GM12878 (cell line): ENCODE data around the gene GP2. TPM values are rescaled to one million over a fixed set of nuclear protein-coding genes. Genes with fewer than 3 reads are reported as not detected.

Experiments
- ATAC-seq: fragments of 200-7000 bp; cut with Tn5 transposase; 3 replicates; pipeline ENCODE4 v1.9.1; 2020; ENCODE audit warnings: mild to moderate bottlenecking, moderate library complexity
- BruUV-seq: library from RNA; stranded (reverse); fragments of 400-500 nt; replicated peaks from 2 replicates; lab custom pipeline; 2021; lab: Mats Ljungman, UMichigan
- CTCF ChIA-PET: fragments of 300-600 bp; sonication (Branson Sonifier 250); formaldehyde crosslinking; extraction: SDS; loops from one replicate; lab custom pipeline; 2021; ENCODE audit warnings: inconsistent platforms; lab: Yijun Ruan, JAX
- POLR2A ChIA-PET: fragments of 350-600 bp; formaldehyde crosslinking; extraction: SDS; loops from one replicate; lab custom pipeline; 2021; ENCODE audit warnings: inconsistent platforms; lab: Charles Lee
- RAD21 ChIA-PET: fragments of 300-600 bp; sonication (Branson Sonifier 250); formaldehyde crosslinking; loops from one replicate; lab custom pipeline; 2023; ENCODE audit warnings: antibody characterized with exemption; ENCODE audit not compliant: unreplicated experiment; lab: Charles Lee
- SMC1A ChIA-PET: fragments of 300-600 bp; sonication (Branson Sonifier 250); formaldehyde crosslinking; loops from one replicate; lab custom pipeline; 2023; ENCODE audit not compliant: unreplicated experiment, uncharacterized antibody; lab: Charles Lee
- DNase-seq: peaks from one replicate; pipeline ENCODE4 v3.0.0-alpha.2; 2011; ENCODE audit warnings: low read depth, low spot score
- FAIRE-seq: peaks from 3 replicates; lab custom pipeline; 2011; peaks lifted over from hg19 to GRCh38; lab: Jason Lieb, UNC
- H2AFZ ChIP-seq: 2 replicates; pipeline ENCODE4 v1.6.0; 2011; ENCODE audit warnings: low read depth, low read length, control low read depth; ENCODE audit not compliant: control insufficient read depth
- H3K27ac ChIP-seq: 2 replicates; pipeline ENCODE4 v1.5.1; 2011; ENCODE audit warnings: control low read depth; ENCODE audit not compliant: control insufficient read depth, insufficient read depth
- H3K27me3 ChIP-seq, 2 experiments: replicated peaks in 1 of 2; 2 replicates each; pipeline versions ENCODE4 v1.6.0 to v1.6.1; 2011; ENCODE audit warnings: low read length in 1 of 2; ENCODE audit not compliant: control insufficient read depth in 2 of 2, insufficient read depth in 2 of 2
- H3K36me3 ChIP-seq, 2 experiments: 2 replicates each; pipeline ENCODE4 v1.5.1; 2011; ENCODE audit warnings: low read length in 1 of 2; ENCODE audit not compliant: control insufficient read depth in 2 of 2, insufficient read depth in 2 of 2
- H3K4me1 ChIP-seq: 2 replicates; pipeline ENCODE4 v1.6.1; 2011; ENCODE audit warnings: mild to moderate bottlenecking, low read length, moderate library complexity, mixed read lengths; ENCODE audit not compliant: control insufficient read depth, insufficient read depth
- H3K4me2 ChIP-seq: 2 replicates; pipeline ENCODE4 v1.6.0; 2011; ENCODE audit warnings: control low read depth; ENCODE audit not compliant: control insufficient read depth, insufficient read depth
- H3K4me3 ChIP-seq: fragments of 200-600 bp; sonication (generic); 2 replicates; pipeline ENCODE4 v1.5.1; 2016
- H3K79me2 ChIP-seq: 2 replicates; pipeline ENCODE4 v1.6.0; 2011; ENCODE audit warnings: low read length; ENCODE audit not compliant: control insufficient read depth, insufficient read depth
- H3K9ac ChIP-seq: 2 replicates; pipeline ENCODE4 v1.8.0; 2011; ENCODE audit warnings: low read length, control low read depth, mixed read lengths; ENCODE audit not compliant: control insufficient read depth, insufficient read depth
- H3K9me3 ChIP-seq: replicated peaks from 3 replicates; pipeline ENCODE4 v1.5.1; 2011; ENCODE audit warnings: mild to moderate bottlenecking, low read length; ENCODE audit not compliant: control insufficient read depth, insufficient read depth
- H4K20me1 ChIP-seq: 2 replicates; pipeline ENCODE4 v1.6.0; 2011; ENCODE audit not compliant: control insufficient read depth, insufficient read depth
- EED ChIP-seq: sonication (generic); IDR thresholded peaks from 2 replicates; pipeline ENCODE4 v1.6.1; 2016; ENCODE audit warnings: antibody characterized with exemption, low read depth
- GATAD2B ChIP-seq: fragments of 450-650 bp; conservative IDR thresholded peaks from 2 replicates; pipeline ENCODE4 v1.6.1; 2017; ENCODE audit warnings: low read depth, mild to moderate bottlenecking, moderate library complexity
- KLF5 ChIP-seq: fragments of 450-650 bp; IDR thresholded peaks from 2 replicates; pipeline ENCODE4 v1.6.1; 2014; ENCODE audit warnings: mild to moderate bottlenecking; ENCODE audit not compliant: partially characterized antibody
- MEF2B ChIP-seq: fragments of 450-650 bp; IDR thresholded peaks from 2 replicates; pipeline ENCODE4 v1.6.1; 2018; ENCODE audit warnings: mild to moderate bottlenecking, moderate library complexity; ENCODE audit not compliant: partially characterized antibody, poor library complexity, severe bottlenecking
- MXI1 ChIP-seq: fragments of 150-350 bp; IDR thresholded peaks from 2 replicates; pipeline ENCODE4 v1.6.1; 2011; ENCODE audit warnings: low read depth, mild to moderate bottlenecking, inconsistent platforms, low read length, improper control_type of control experiment
- NR2C2 ChIP-seq: IDR thresholded peaks from 2 replicates; pipeline ENCODE4 v1.6.1; 2011; ENCODE audit warnings: borderline replicate concordance, low read depth; ENCODE audit not compliant: control insufficient read depth, insufficient read length
- SIX5 ChIP-seq: IDR thresholded peaks from 2 replicates; pipeline ENCODE4 v1.6.1; 2011; ENCODE audit warnings: mild to moderate bottlenecking, low read depth, low read length, moderate library complexity; ENCODE audit not compliant: severe bottlenecking
- SMC3 ChIP-seq: IDR thresholded peaks from 2 replicates; pipeline ENCODE4 v1.6.1; 2011; ENCODE audit warnings: low read length, improper control_type of control experiment, borderline replicate concordance
- WGBS: methylation state at CpG from one replicate; pipeline ENCODE4 v1.1.6; 2016; ENCODE audit warnings: low lambda C conversion rate; ENCODE audit not compliant: insufficient replicate concordance, insufficient coverage; ENCODE audit errors: missing lambda C conversion rate; 5-methylcytosine and 5-hydroxymethylcytosine counted together
- in situ Hi-C: fragments of 300-500 bp; cut with MboI; formaldehyde crosslinking; loops from 9 replicates; pipeline ENCODE4 v1.14.3; 2018; ENCODE audit warnings: mixed read lengths
- intact Hi-C: fragments of 100-400 bp; cut with micrococcal nuclease; formaldehyde crosslinking; loops from one replicate; pipeline ENCODE4 v1.14.2; 2022; ENCODE audit not compliant: unreplicated experiment
- polyA plus RNA-seq, 11 experiments: library from polyadenylated mRNA; depleted of rRNA in 4 of 11; unstranded in 6 of 11; stranded (reverse) in 5 of 11; fragments of >200 nt; fragmentation: Nextera tagmentation in 4 of 11; fragmentation: Illumina TruSeq in 1 of 11; extraction: Ambion mirVana in 4 of 11; extraction: Trizol in 1 of 11; gene quantifications; 1 replicate in 1 of 11; 2 replicates in 10 of 11; pipeline versions ENCODE4 v1.2.1 to v1.2.3, GENCODE V29; 2011 to 2016; ENCODE audit warnings: inconsistent platforms in 2 of 11, missing spikeins in 2 of 11, low read depth in 1 of 11
- total RNA-seq, 4 experiments: library from RNA; depleted of rRNA in 3 of 4; stranded (reverse); fragments of >200 nt in 3 of 4; fragmentation: Illumina TruSeq in 1 of 4; extraction: Trizol in 1 of 4; gene quantifications; 2 replicates each; pipeline versions ENCODE4 v1.2.1 to v1.2.3, GENCODE V29; 2013 to 2021
- TF ChIP-seq, protein P1 (sequence below): IDR thresholded peaks from 2 replicates; pipeline ENCODE4 v1.6.1; 2012; ENCODE audit warnings: improper control_type of control experiment, low read depth, low read length; ENCODE audit not compliant: insufficient replicate concordance
- TF ChIP-seq, protein P2 (sequence below): fragments of 450-650 bp; IDR thresholded peaks from 2 replicates; pipeline ENCODE4 v1.6.1; 2017; ENCODE audit warnings: mild to moderate bottlenecking
- TF ChIP-seq, protein P3 (sequence below): fragments of 450-650 bp; conservative IDR thresholded peaks from 2 replicates; pipeline ENCODE4 v1.6.1; 2017; ENCODE audit warnings: mild to moderate bottlenecking, moderate library complexity
- TF ChIP-seq, protein P4 (sequence below): IDR thresholded peaks from 2 replicates; pipeline ENCODE4 v1.6.1; 2011; ENCODE audit warnings: borderline replicate concordance, low read depth, mild to moderate bottlenecking, moderate library complexity, low read length; ENCODE audit not compliant: insufficient read depth, poor library complexity, severe bottlenecking

Gene GP2
- total and polyA plus RNA-seq, 10 of the 15 experiments (the other 5 are each of a cell fraction or from before 2014, with no cell fraction given): 6.9 TPM; not detected in 9

DNA sequence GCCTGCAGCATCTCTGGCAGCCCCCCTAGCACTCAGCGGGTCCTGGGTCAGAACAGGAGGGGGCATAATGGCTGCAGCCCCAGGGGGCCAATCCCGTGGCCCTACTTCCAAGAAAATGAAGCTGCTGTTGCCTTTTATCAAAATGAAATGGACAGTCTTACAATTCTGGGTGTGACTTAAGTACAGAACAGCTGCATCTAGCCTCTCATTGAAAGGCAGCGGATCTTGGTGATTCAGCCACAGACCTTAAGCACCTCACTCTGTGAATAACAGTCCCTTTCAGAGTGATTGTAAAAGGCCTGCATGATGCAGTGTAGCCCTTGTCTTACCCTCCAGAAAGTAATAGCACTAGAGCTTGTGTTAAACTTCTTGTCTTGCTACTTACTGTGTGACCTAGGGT is 36.7 kb upstream of the GP2 start:
- FAIRE-seq (no peak), ATAC-seq (no peak), DNase-seq (no peak)
- H3K27ac ChIP-seq: no peak overlapping the region
- H3K4me1 ChIP-seq: no peaks in the 10 kb centered on the region
- no peak overlapping the region for H3K4me3 ChIP-seq
- H3K9ac ChIP-seq: no peak overlapping the region
- no peak overlapping the region for H3K4me2 ChIP-seq
- H3K79me2 ChIP-seq: no peaks in the 10 kb centered on the region
- no peak overlapping the region for H2AFZ ChIP-seq
- in situ Hi-C loops: loop anchor here (25.0 kb wide), 1 partner anchor 1327 kb away; no protein-coding TSS in a partner anchor
- BruUV-seq: no TSS peak
- ChIA-PET POLR2A (no interaction called here), CTCF (interaction anchor here (1.8 kb wide), 1 partner anchor 22 kb away, joined by 8 read pairs; no protein-coding TSS in a partner anchor), SMC1A (no interaction called here), RAD21 (no interaction called here)
- WGBS: 16% methylated on average over 3 of the region's 3 CpGs
- intact Hi-C loops: no loop called here
- H3K27me3 ChIP-seq: no peaks in the 10 kb centered on the region; a peak in 1 of 4 replicates
- no peaks in the 10 kb centered on the region for H3K36me3 ChIP-seq
- H3K9me3 ChIP-seq: no peaks in the 10 kb centered on the region
- no peaks in the 10 kb centered on the region for H4K20me1 ChIP-seq
- TF ChIP-seq MXI1 (no peak), EED (no peak), MEF2B (no peak), SIX5 (no peak), KLF5 (no peak), NR2C2 (no peak), GATAD2B (no peak), SMC3 (no peak)
- TF ChIP-seq, protein P1, sequence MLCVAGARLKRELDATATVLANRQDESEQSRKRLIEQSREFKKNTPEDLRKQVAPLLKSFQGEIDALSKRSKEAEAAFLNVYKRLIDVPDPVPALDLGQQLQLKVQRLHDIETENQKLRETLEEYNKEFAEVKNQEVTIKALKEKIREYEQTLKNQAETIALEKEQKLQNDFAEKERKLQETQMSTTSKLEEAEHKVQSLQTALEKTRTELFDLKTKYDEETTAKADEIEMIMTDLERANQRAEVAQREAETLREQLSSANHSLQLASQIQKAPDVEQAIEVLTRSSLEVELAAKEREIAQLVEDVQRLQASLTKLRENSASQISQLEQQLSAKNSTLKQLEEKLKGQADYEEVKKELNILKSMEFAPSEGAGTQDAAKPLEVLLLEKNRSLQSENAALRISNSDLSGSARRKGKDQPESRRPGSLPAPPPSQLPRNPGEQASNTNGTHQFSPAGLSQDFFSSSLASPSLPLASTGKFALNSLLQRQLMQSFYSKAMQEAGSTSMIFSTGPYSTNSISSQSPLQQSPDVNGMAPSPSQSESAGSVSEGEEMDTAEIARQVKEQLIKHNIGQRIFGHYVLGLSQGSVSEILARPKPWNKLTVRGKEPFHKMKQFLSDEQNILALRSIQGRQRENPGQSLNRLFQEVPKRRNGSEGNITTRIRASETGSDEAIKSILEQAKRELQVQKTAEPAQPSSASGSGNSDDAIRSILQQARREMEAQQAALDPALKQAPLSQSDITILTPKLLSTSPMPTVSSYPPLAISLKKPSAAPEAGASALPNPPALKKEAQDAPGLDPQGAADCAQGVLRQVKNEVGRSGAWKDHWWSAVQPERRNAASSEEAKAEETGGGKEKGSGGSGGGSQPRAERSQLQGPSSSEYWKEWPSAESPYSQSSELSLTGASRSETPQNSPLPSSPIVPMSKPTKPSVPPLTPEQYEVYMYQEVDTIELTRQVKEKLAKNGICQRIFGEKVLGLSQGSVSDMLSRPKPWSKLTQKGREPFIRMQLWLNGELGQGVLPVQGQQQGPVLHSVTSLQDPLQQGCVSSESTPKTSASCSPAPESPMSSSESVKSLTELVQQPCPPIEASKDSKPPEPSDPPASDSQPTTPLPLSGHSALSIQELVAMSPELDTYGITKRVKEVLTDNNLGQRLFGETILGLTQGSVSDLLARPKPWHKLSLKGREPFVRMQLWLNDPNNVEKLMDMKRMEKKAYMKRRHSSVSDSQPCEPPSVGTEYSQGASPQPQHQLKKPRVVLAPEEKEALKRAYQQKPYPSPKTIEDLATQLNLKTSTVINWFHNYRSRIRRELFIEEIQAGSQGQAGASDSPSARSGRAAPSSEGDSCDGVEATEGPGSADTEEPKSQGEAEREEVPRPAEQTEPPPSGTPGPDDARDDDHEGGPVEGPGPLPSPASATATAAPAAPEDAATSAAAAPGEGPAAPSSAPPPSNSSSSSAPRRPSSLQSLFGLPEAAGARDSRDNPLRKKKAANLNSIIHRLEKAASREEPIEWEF: no peak
- TF ChIP-seq, protein P2, sequence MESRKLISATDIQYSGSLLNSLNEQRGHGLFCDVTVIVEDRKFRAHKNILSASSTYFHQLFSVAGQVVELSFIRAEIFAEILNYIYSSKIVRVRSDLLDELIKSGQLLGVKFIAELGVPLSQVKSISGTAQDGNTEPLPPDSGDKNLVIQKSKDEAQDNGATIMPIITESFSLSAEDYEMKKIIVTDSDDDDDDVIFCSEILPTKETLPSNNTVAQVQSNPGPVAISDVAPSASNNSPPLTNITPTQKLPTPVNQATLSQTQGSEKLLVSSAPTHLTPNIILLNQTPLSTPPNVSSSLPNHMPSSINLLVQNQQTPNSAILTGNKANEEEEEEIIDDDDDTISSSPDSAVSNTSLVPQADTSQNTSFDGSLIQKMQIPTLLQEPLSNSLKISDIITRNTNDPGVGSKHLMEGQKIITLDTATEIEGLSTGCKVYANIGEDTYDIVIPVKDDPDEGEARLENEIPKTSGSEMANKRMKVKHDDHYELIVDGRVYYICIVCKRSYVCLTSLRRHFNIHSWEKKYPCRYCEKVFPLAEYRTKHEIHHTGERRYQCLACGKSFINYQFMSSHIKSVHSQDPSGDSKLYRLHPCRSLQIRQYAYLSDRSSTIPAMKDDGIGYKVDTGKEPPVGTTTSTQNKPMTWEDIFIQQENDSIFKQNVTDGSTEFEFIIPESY: no peak
- TF ChIP-seq, protein P3, sequence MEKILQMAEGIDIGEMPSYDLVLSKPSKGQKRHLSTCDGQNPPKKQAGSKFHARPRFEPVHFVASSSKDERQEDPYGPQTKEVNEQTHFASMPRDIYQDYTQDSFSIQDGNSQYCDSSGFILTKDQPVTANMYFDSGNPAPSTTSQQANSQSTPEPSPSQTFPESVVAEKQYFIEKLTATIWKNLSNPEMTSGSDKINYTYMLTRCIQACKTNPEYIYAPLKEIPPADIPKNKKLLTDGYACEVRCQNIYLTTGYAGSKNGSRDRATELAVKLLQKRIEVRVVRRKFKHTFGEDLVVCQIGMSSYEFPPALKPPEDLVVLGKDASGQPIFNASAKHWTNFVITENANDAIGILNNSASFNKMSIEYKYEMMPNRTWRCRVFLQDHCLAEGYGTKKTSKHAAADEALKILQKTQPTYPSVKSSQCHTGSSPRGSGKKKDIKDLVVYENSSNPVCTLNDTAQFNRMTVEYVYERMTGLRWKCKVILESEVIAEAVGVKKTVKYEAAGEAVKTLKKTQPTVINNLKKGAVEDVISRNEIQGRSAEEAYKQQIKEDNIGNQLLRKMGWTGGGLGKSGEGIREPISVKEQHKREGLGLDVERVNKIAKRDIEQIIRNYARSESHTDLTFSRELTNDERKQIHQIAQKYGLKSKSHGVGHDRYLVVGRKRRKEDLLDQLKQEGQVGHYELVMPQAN: no peak
- TF ChIP-seq, protein P4, sequence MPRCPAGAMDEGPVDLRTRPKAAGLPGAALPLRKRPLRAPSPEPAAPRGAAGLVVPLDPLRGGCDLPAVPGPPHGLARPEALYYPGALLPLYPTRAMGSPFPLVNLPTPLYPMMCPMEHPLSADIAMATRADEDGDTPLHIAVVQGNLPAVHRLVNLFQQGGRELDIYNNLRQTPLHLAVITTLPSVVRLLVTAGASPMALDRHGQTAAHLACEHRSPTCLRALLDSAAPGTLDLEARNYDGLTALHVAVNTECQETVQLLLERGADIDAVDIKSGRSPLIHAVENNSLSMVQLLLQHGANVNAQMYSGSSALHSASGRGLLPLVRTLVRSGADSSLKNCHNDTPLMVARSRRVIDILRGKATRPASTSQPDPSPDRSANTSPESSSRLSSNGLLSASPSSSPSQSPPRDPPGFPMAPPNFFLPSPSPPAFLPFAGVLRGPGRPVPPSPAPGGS: no peak
